Measurements from ENCODE around the gene COL27A1.

GRCh38 chr9:114236391-114237138 is 81.2 kb downstream of the COL27A1 start:
- TF ChIP-seq CTCF (conservative IDR thresholded peaks at IDR 0.05; ENCODE audit: low read depth, low read length): no peak
- TF ChIP-seq EZH2 (IDR thresholded peaks at IDR 0.05; ENCODE audit: borderline replicate concordance, low read depth, low read length, poor library complexity, severe bottlenecking): no peak

Data from A673 (cell line).